ENCODE measurements around the gene TM7SF2.

The TM7SF2 gene

GRCh38 chr11:65157336-65157735, 45.7 kb downstream of the TM7SF2 start:
- no peak for DNase-seq (ENCODE audit: low read depth)

- DNase-seq (ENCODE audit: low read depth), result no peak
Measured at GRCh38 chr11:65159012-65159411, 47.3 kb downstream of the TM7SF2 start.

GRCh38 chr11:65160643-65161042, 49.0 kb downstream of the TM7SF2 start:
- DNase-seq (ENCODE audit: low read depth), result no peak

GRCh38 chr11:65163684-65164083, 52.0 kb downstream of the TM7SF2 start:
- DNase-seq (ENCODE audit: low read depth), result no peak

Measured in ELR (cell line).